Esophagus muscularis mucosa (tissue), 4 donors: ENCODE results near the gene C12orf54.
A peak's percentile ranks its signal among the peaks of the same experiment; 100 is the strongest.

Experiments used
- CTCF ChIP-seq, 3 experiments: fragments of 200-600 bp in 2 of 3; fragments of 450-650 bp in 1 of 3; sonication (generic) in 2 of 3; IDR thresholded peaks; one replicate each; pipeline ENCODE4 v1.5.1; 2017 to 2019; ENCODE audit warnings: antibody characterized with exemption in 3 of 3, mild to moderate bottlenecking in 2 of 3, moderate library complexity in 1 of 3
- EP300 ChIP-seq: sonication (generic); formaldehyde crosslinking; IDR thresholded peaks from one replicate; pipeline ENCODE4 v1.6.1; 2017; ENCODE audit warnings: antibody characterized with exemption
- POLR2A ChIP-seq: fragments of 450-650 bp; IDR thresholded peaks from one replicate; pipeline ENCODE4 v1.6.1; 2017; ENCODE audit warnings: antibody characterized with exemption, moderate library complexity, mild to moderate bottlenecking, low read depth
- POLR2AphosphoS5 ChIP-seq, 2 donors: sonication (generic); formaldehyde crosslinking; IDR thresholded peaks; one replicate each; pipeline ENCODE4 v1.6.1; 2017; ENCODE audit warnings: antibody characterized with exemption in 2 of 2

GRCh38 chr12:48542300-48542928, 60.1 kb downstream of the C12orf54 start:
- TF ChIP-seq CTCF (IDR thresholded peaks at IDR 0.05) (peak; percentile 39 to 54 (median 43)), POLR2AphosphoS5 (IDR thresholded peaks at IDR 0.05) (no peak), POLR2A (no peak), EP300 (no peak)
